ENCODE measurements around the gene BABAM2.
A peak's percentile ranks its signal among the peaks of the same experiment; 100 is the strongest.

BABAM2 gene

DNA sequence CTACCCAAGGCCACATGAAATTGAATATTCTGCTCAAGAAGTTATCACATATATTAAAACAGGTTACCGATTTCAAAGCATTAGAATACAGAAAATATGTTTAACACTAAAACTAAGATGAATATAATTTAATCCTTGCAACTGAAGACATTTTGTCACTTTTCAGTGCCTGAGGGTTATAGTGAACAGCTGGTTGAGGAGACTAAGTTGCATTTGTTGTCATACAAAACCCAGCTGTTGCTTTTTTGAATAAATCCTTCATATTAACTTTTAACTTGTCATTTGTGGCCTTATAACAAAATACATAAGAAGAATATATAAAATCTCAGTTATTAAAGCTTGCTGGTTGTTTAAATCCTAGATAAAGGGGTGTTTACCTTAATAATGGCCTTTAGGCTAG lies 37.8 kb upstream of the BABAM2 start:
- no peak overlapping the region for H3K4me3 ChIP-seq (ENCODE audit: control insufficient read depth, low read depth, low read length)
- no peak for DNase-seq (ENCODE audit: low read depth)
- TF ChIP-seq CTCF (conservative IDR thresholded peaks at IDR 0.05; ENCODE audit: control insufficient read depth, insufficient read depth, low read depth, low read length) = no peak

GRCh38 chr2:27854229-27854862 lies 36.2 kb upstream of the BABAM2 start:
- no peak overlapping the region for H3K4me3 ChIP-seq (ENCODE audit: control insufficient read depth, low read depth, low read length)
- no peak for DNase-seq (ENCODE audit: low read depth)
- no peak for TF ChIP-seq CTCF (conservative IDR thresholded peaks at IDR 0.05; ENCODE audit: control insufficient read depth, insufficient read depth, low read depth, low read length)

GRCh38 chr2:27855476-27855875 lies 35.1 kb upstream of the BABAM2 start:
- no peak overlapping the region for H3K4me3 ChIP-seq (ENCODE audit: control insufficient read depth, low read depth, low read length)
- peak; percentile 74 for DNase-seq (ENCODE audit: low read depth)
- TF ChIP-seq CTCF (conservative IDR thresholded peaks at IDR 0.05; ENCODE audit: control insufficient read depth, insufficient read depth, low read depth, low read length) = no peak

- TF ChIP-seq CTCF (conservative IDR thresholded peaks at IDR 0.05; ENCODE audit: control insufficient read depth, insufficient read depth, low read depth, low read length) = no peak
- H3K4me3 ChIP-seq (ENCODE audit: control insufficient read depth, low read depth, low read length) = no peak overlapping the region
- no peak for DNase-seq (ENCODE audit: low read depth)
These were observed 34.1 kb upstream of the BABAM2 start for GRCh38 chr2:27856386-27856785.

- H3K4me3 ChIP-seq (ENCODE audit: control insufficient read depth, low read depth, low read length) = no peak overlapping the region
- no peak for DNase-seq (ENCODE audit: low read depth)
- no peak for TF ChIP-seq CTCF (conservative IDR thresholded peaks at IDR 0.05; ENCODE audit: control insufficient read depth, insufficient read depth, low read depth, low read length)
These were observed 33.6 kb upstream of the BABAM2 start for GRCh38 chr2:27856956-27857355.

DNA sequence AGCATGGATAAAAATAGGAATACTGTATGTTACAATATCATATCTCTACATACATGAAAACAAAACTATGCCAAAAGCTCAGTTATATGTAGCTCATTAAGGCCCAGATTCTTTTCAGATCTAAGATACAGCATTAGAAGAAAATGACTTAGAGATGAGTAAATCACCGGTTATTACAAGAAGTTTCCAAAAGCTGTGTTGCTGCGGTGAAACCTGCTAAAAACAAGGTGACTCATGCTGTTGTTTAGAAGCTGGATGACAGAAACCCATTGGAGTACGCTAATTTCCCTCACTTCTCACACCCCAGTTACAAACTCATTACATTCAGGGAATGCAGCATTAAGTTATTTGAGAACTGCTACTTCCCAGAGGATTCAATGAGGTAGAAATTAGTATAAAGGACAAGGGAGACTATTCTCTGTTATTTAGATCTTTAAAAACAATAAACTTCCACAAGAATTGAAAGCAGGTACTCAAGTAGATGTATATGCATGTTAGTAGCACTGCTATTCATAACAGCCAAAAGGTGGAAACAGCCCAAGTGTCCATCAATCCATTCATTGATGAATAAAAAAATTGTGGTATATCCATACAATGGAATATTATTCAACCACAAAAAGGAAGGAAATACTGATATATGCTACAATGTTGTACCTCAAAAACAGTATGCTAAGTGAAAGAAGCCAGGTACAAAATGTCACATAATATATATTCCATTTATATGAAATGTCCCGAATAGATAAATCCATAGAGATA lies 32.9 kb upstream of the BABAM2 start:
- H3K4me3 ChIP-seq (ENCODE audit: control insufficient read depth, low read depth, low read length) = no peak overlapping the region
- peak; percentile 85 for DNase-seq (ENCODE audit: low read depth)
- TF ChIP-seq CTCF (conservative IDR thresholded peaks at IDR 0.05; ENCODE audit: control insufficient read depth, insufficient read depth, low read depth, low read length) = no peak
